Measurements from ENCODE around the gene KIAA1217. TPM values are rescaled to one million over a fixed set of nuclear protein-coding genes. Genes with fewer than 3 reads are reported as not detected.
A peak's percentile ranks its signal among the peaks of the same experiment; 100 is the strongest.

KIAA1217 gene
- total RNA-seq, 1 experiment from 2014 or later, result 18.6 TPM

GRCh38 chr10:24440817-24441797 lies 232.2 kb downstream of the KIAA1217 start:
- peak overlapping the region; percentile 29; the same call in 1 of the 2 replicates for H3K14ac ChIP-seq (ENCODE audit: insufficient read depth, low read length)
- H3K4me1 ChIP-seq (ENCODE audit: insufficient read depth, low read length), result 0 out of 2 replicates have a peak, but pooled peaks cover 8% of the 10 kb centered on the region
- no CpG with 5 or more reads among the region's 13 CpGs for WGBS (ENCODE audit: extremely low coverage, insufficient read length, low lambda C conversion rate)
- H2AFZ ChIP-seq (ENCODE audit: low read length), result no peak overlapping the region
- H2BK12ac ChIP-seq (ENCODE audit: insufficient read length, low read depth, low read length), result no peak overlapping the region
- no peak overlapping the region for H3K23ac ChIP-seq (ENCODE audit: insufficient read length, low read depth, low read length)
- no peaks in the 10 kb centered on the region for H3K27me3 ChIP-seq (ENCODE audit: insufficient read depth, low read length)
- Mint-ChIP-seq H3K27me3 (ENCODE audit: low read depth) (no peaks in the 10 kb centered on the region), H3K4me3 (no peak overlapping the region), H3K36me3 (ENCODE audit: insufficient read depth in 1 of 3, low read depth in 3 of 3) (peaks cover 0 to 7% (median 0%) of the 10 kb centered on the region in 3 experiments; a peak in 3 of 7 replicates), H3K9me3 (no peaks in the 10 kb centered on the region), H3K4me1 (peaks cover 34 to 36% of the 10 kb centered on the region in 2 experiments), H3K27ac (peak overlapping the region in 1 of 3 experiments; percentile 51; a peak in 1 of 7 replicates)
- no peaks in the 10 kb centered on the region for H3K79me1 ChIP-seq (ENCODE audit: insufficient read depth, low read depth, low read length, poor library complexity, severe bottlenecking)
- H3T11ph ChIP-seq (ENCODE audit: low read length), result no peak overlapping the region
- no peak overlapping the region for H3K4ac ChIP-seq (ENCODE audit: low read depth, low read length)
- H2BK15ac ChIP-seq (ENCODE audit: low read depth, low read length), result no peak overlapping the region
- no peak overlapping the region for H2BK5ac ChIP-seq (ENCODE audit: insufficient read length, low read length)
- no peaks in the 10 kb centered on the region for H4K20me1 ChIP-seq (ENCODE audit: control insufficient read depth, insufficient read depth, insufficient read length)
- H3K9ac ChIP-seq (ENCODE audit: extremely low read depth, insufficient read length, low read length), result no peak overlapping the region
- H2BK120ac ChIP-seq (ENCODE audit: low read depth, low read length, poor library complexity, severe bottlenecking), result no peak overlapping the region
- H3K4me2 ChIP-seq (ENCODE audit: insufficient read depth, insufficient read length, low read length), result no peak overlapping the region
- no peaks in the 10 kb centered on the region for H3K9me3 ChIP-seq (ENCODE audit: control insufficient read depth, low read depth, low read length)
- no peak for TF ChIP-seq CTCF (conservative IDR thresholded peaks at IDR 0.05)
- H3K79me2 ChIP-seq (ENCODE audit: insufficient read depth, low read length), result no peaks in the 10 kb centered on the region
- H3K27ac ChIP-seq (ENCODE audit: insufficient read length, low read depth, low read length), result no peak overlapping the region
- no peak overlapping the region for H2BK20ac ChIP-seq (ENCODE audit: low read depth, low read length, poor library complexity, severe bottlenecking)
- no peak overlapping the region for H4K8ac ChIP-seq (replicated peaks; ENCODE audit: insufficient read length, low read depth, low read length)
- no peak overlapping the region for H3K56ac ChIP-seq (ENCODE audit: insufficient read length, low read depth, low read length)
- DNase-seq, result no peak
- H3K18ac ChIP-seq (ENCODE audit: insufficient read length, low read depth, low read length), result no peak overlapping the region
- no peak overlapping the region for H4K91ac ChIP-seq (ENCODE audit: insufficient read length, low read depth, low read length)
- H4K5ac ChIP-seq (ENCODE audit: insufficient read length, low read depth, low read length), result no peak overlapping the region
- no peaks in the 10 kb centered on the region for H3K23me2 ChIP-seq (ENCODE audit: insufficient read length, low read depth, low read length, poor library complexity, severe bottlenecking)
- no peak overlapping the region for H2AK5ac ChIP-seq (ENCODE audit: insufficient read length, low read length)

Measured in H9 (cell line).